ENCODE measurements around the gene KDM4B.

KDM4B gene

GRCh38 chr19:4986471-4986891 is 17.6 kb downstream of the KDM4B start:
- no peak overlapping the region for H3K4me3 ChIP-seq (ENCODE audit: low read length)

DNA sequence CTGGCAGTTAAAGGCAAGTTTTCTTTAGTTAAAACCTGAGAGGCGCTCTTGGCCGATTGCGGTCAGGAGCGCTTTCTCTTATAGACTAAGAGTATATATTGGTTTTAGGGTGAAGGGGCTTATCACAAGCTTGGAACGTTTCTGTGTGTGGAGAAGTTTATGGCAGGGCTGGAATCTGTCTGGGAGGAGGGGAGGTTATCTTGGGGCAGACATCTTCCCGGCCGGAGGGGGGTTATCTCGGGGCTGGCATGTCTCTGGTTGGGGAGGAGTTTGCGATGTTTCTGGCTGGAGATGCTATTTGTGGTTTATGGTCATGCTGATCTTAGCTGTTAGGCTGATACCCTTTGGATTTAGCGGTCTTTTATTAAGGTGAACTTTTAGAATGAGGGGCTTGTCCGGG is 18.3 kb downstream of the KDM4B start:
- H3K4me3 ChIP-seq (ENCODE audit: low read length) = no peak overlapping the region
- TF ChIP-seq ZNF274 (IDR thresholded peaks at IDR 0.05; ENCODE audit: low read depth, low read length) = no peak

More at GRCh38 chr19:4986471-4986891, 17.6 kb downstream of the KDM4B start:
- no peak for TF ChIP-seq ZNF274 (IDR thresholded peaks at IDR 0.05; ENCODE audit: low read depth, low read length)

DNA sequence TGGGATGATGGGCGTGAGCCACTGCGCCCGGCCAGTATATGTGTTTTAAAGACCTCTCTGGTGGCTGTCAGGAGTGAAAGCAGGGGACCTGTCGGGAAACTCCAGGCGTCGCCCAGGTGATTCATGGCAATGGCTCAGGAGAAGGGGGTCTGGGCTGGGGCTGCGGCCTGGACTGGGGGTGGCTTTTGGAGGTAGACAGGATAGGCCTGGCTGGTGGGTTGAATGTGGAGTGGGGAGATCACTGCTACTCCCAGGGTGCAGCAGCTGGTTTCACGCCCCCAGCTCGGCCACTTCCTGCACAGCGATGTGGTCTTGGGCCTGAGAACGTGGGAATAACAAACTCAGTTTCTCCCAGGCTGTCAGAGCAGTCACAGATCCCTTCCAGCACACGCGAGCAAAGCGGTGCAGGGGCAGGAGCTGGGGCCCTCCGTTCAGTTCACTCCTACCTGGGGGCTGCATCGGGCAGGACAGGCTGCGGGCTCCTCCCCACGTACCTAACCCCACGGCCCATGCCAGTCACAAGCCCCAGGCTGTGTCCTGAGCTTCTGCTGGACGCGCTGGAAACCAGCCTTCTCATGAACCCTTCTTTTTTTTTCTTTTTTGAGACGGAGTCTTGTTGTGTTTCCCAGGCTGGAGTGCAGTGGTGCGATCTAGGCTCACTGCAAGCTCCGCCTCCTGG is 18.9 kb downstream of the KDM4B start:
- no peak overlapping the region for H3K4me3 ChIP-seq (ENCODE audit: low read length)
- no peak for TF ChIP-seq ZNF274 (IDR thresholded peaks at IDR 0.05; ENCODE audit: low read depth, low read length)

GRCh38 chr19:4988770-4989251 is 19.9 kb downstream of the KDM4B start:
- TF ChIP-seq ZNF274 (IDR thresholded peaks at IDR 0.05; ENCODE audit: low read depth, low read length) = no peak
- no peak overlapping the region for H3K4me3 ChIP-seq (ENCODE audit: low read length)

DNA sequence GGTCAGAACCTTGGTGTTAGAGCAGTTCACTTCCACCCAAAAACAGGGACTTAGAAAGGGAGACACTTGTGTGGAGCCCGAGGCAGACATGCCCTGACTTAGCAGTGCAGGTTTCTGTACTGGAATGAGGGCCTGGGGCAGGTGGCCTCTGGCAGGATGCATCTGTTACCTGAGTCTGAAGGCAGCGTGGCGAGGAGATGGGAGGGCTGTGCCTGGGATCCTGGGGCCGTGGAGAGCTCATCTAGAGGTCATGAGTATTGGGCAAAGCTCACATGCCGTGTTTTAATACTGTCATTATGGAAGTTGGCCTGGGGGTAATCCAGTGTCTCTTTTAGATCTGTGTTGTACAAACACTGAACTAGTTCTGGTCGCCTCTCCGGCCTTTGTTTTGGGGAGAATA is 21.4 kb downstream of the KDM4B start:
- TF ChIP-seq ZNF274 (IDR thresholded peaks at IDR 0.05; ENCODE audit: low read depth, low read length) = no peak
- H3K4me3 ChIP-seq (ENCODE audit: low read length) = no peak overlapping the region

GRCh38 chr19:4991538-4991937 is 22.6 kb downstream of the KDM4B start:
- TF ChIP-seq ZNF274 (IDR thresholded peaks at IDR 0.05; ENCODE audit: low read depth, low read length) = no peak
- no peak overlapping the region for H3K4me3 ChIP-seq (ENCODE audit: low read length)

DNA sequence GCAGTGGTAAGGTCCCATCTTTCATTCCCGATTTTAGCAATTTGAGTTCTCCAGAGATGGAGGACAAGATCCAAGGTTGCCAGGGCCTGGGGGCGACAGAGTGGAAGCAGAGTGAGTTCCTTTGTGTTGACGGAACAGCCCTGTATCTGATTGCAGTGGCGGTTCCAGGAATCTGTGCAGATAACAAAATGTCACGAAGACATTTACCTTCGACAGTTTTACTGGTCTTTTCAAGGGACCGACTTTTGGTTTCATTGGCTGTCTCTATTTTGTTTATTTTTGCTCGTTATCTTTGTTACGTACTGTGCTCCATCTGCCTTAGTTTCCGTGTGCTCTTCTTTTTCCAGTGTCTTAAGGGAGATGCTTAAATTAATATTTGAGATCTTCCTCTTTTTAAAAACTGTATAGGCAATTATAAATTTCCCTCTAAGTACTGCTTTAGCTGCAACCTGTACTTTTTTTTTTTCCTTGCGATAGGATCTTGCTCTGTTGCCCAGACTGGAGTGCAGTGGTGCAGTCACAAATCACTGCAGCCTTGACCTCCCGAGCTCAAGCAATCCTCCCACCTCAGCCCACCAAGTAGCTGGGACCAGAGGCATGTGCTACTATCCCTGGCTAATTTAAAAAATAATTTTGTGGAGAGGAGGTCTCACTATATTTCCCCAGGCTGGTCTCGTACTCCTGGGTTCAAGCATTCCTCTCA is 23.2 kb downstream of the KDM4B start:
- TF ChIP-seq ZNF274 (IDR thresholded peaks at IDR 0.05; ENCODE audit: low read depth, low read length) = no peak
- no peak overlapping the region for H3K4me3 ChIP-seq (ENCODE audit: low read length)

DNA sequence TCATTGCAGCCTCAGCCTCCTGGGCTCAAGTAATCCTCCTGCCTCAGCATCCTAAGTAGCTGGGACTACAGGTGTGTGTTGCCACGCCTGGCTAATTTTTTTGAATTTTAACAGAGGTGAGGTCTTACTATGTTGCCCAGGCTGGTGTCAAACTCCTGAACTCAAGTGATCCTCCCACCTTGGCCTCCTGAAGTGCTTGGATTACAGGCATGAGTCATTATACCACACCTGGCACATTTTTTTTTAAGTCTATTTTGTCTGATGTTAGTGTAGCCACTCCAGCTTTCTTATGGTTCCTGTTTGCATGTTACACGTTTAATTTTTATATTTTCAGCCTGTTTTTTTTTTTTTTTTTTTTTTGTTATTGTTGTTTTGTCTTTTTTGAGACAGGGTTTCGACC is 24.8 kb downstream of the KDM4B start:
- TF ChIP-seq ZNF274 (IDR thresholded peaks at IDR 0.05; ENCODE audit: low read depth, low read length) = no peak
- no peak overlapping the region for H3K4me3 ChIP-seq (ENCODE audit: low read length)

DNA sequence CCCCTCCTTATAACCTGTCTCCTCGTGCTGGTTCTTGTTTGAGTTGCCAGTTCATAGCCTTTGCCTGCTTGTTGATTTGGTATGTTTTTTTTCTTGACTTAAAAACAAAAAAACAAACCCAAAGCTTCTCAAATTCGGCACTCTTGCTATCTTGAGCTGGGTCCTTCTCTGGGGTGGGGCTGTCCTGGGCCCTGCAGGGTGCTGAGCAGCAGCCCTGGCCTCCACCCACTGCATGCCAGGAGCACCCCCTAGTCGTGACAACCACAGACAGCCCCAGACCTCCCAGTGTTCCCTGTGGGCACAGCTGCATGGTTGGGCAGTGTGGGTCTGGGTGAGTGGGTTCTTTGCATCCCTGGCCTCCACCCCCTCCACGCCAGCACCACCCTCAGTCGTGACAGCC is 27.8 kb downstream of the KDM4B start:
- no peak overlapping the region for H3K4me3 ChIP-seq (ENCODE audit: low read length)
- no peak for TF ChIP-seq ZNF274 (IDR thresholded peaks at IDR 0.05; ENCODE audit: low read depth, low read length)

DNA sequence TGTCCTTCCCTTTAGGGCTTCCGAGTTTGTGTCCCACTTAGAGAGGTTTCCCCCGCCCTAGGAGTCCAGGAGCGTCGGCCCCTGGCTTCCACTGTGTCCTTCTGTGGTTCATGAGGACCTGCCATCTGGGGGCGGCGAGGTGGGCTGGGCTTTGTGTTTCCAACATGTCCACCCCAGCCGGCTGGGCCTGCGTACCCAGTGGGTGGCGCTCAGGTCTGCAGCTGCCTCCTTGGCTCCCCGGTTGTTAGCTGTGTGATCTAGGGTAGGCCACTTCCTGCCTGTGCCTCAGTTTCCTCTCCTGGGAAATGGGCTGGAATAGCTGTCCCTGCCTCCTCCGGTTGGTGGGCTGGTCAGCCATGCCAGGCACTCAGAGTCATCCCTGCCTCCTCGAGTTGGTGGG is 28.4 kb downstream of the KDM4B start:
- H3K4me3 ChIP-seq (ENCODE audit: low read length) = no peak overlapping the region
- TF ChIP-seq ZNF274 (IDR thresholded peaks at IDR 0.05; ENCODE audit: low read depth, low read length) = no peak

DNA sequence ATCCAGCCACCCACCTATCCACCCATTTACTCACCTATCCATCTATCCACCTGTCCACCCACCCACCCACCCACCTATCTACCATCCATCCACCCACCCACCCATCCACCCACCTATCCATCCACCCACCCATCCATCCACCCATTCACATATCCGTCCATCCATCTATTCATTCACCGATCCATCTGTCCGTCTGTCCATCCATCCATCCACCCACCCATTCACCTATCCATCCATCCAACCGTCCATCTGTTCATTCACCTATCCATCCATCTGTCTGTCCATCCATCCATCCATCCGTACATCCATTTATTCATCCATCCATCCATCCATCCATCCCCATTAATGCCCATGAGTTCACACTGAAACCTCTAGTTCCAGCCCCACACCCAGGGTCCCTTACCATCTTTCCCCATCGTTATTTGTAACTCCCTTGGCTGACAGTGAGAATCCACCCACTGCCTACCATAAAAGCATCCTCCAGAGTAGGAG is 31.3 kb downstream of the KDM4B start:
- no peak for TF ChIP-seq ZNF274 (IDR thresholded peaks at IDR 0.05; ENCODE audit: low read depth, low read length)
- H3K4me3 ChIP-seq (ENCODE audit: low read length) = no peak overlapping the region

DNA sequence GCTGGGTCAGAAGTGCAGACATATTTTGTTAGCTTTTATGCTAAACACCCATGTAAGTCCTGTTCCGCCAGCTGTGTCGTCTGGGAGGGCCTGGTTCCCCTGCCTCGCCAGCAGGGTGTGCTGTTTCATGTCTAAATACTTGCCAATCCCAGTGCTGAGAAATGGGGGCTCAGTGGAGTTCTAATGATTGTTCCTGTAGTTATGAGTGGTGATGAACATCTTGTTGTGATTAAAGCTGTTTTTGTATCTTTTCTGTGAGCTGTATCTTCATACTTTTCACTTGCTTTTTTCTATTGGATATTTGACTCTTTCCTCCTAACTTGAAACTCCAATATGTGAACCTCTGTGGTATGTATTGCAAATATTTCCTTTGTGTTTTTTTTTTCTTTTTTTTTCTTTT is 32.7 kb downstream of the KDM4B start:
- no peak overlapping the region for H3K4me3 ChIP-seq (ENCODE audit: low read length)
- no peak for TF ChIP-seq ZNF274 (IDR thresholded peaks at IDR 0.05; ENCODE audit: low read depth, low read length)

- H3K4me3 ChIP-seq (ENCODE audit: low read length) = no peak overlapping the region
- no peak for TF ChIP-seq ZNF274 (IDR thresholded peaks at IDR 0.05; ENCODE audit: low read depth, low read length)
Observed at GRCh38 chr19:5002143-5002542, 33.2 kb downstream of the KDM4B start.

- TF ChIP-seq ZNF274 (IDR thresholded peaks at IDR 0.05; ENCODE audit: low read depth, low read length) = no peak
- H3K4me3 ChIP-seq (ENCODE audit: low read length) = no peak overlapping the region
Observed at GRCh38 chr19:5003781-5004180, 34.9 kb downstream of the KDM4B start.

DNA sequence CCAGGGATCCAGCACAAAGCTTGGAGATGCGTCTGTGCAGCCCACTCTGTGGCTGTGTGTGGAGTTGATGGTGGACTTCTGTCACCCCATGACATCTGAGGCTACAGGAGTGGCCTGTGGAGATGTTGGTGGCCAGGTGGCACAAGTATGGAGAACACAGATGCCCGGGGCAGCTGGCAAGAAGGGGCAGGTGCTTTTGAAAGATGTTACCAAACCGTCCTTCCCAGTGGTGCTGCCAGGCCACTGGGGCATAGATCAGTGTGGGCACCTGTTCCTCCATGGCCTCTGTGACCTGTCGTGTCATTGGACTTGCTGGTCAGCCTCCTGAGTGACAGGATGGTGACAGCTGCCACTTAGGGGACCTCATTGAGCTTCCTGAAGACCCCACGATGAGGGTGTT is 36.2 kb downstream of the KDM4B start:
- no peak for TF ChIP-seq ZNF274 (IDR thresholded peaks at IDR 0.05; ENCODE audit: low read depth, low read length)
- no peak overlapping the region for H3K4me3 ChIP-seq (ENCODE audit: low read length)
